GM23248 (cell line): ENCODE measurements around the gene SGPP2.

Experiments
- EZH2 ChIP-seq: fragments of 200-600 bp; sonication (generic); IDR thresholded peaks from 2 replicates; pipeline ENCODE4 v1.6.1; 2018; ENCODE audit warnings: antibody characterized with exemption, mild to moderate bottlenecking; ENCODE audit not compliant: insufficient read depth, poor library complexity, severe bottlenecking
- EZH2phosphoT487 ChIP-seq: fragments of 200-600 bp; sonication (generic); IDR thresholded peaks from 2 replicates; pipeline ENCODE4 v1.6.1; 2018; ENCODE audit warnings: antibody characterized with exemption, moderate library complexity, mild to moderate bottlenecking, low read depth; ENCODE audit not compliant: insufficient read depth

- no peak for TF ChIP-seq EZH2
- TF ChIP-seq EZH2phosphoT487: no peak
Measured at GRCh38 chr2:222492683-222493082, 68.3 kb downstream of the SGPP2 start.
